GM23338 (cell line): ENCODE data around the gene CERK. TPM values are rescaled to one million over a fixed set of nuclear protein-coding genes. Genes with fewer than 3 reads are reported as not detected.

Source experiments
- ATAC-seq: fragments of 200-7000 bp; cut with Tn5 transposase; 3 replicates; pipeline ENCODE4 v1.9.1; 2020
- DNase-seq: peaks from one replicate; pipeline ENCODE4 v3.0.0-alpha.2; 2015; ENCODE audit warnings: low spot score
- H2AFZ ChIP-seq: fragments of 200-600 bp; sonication (generic); 2 replicates; pipeline ENCODE4 v1.8.0; 2016; ENCODE audit warnings: antibody characterized with exemption, mild to moderate bottlenecking, moderate library complexity
- H3F3A ChIP-seq: fragments of 200-600 bp; sonication (generic); replicated peaks from 2 replicates; pipeline ENCODE4 v1.8.0; 2017; ENCODE audit warnings: antibody characterized with exemption, mixed run types, low read depth
- H3K27ac ChIP-seq: fragments of 200-600 bp; sonication (generic); 2 replicates; pipeline ENCODE4 v1.6.1; 2016; ENCODE audit warnings: low read depth
- H3K27me3 ChIP-seq: fragments of 200-600 bp; sonication (generic); 2 replicates; pipeline ENCODE4 v1.8.0; 2016; ENCODE audit warnings: mild to moderate bottlenecking, mixed run types, moderate library complexity; ENCODE audit not compliant: insufficient read depth
- H3K36me3 ChIP-seq: fragments of 200-600 bp; sonication (generic); 2 replicates; pipeline ENCODE4 v1.8.0; 2016; ENCODE audit warnings: mild to moderate bottlenecking; ENCODE audit not compliant: insufficient read depth
- H3K4me1 ChIP-seq: fragments of 200-600 bp; sonication (generic); 2 replicates; pipeline ENCODE4 v1.8.0; 2016; ENCODE audit warnings: mild to moderate bottlenecking, moderate library complexity; ENCODE audit not compliant: insufficient read depth
- H3K4me2 ChIP-seq: fragments of 200-600 bp; sonication (generic); 2 replicates; pipeline ENCODE4 v1.7.1; 2017; ENCODE audit warnings: mixed run types
- H3K4me3 ChIP-seq: fragments of 200-600 bp; sonication (generic); 2 replicates; pipeline ENCODE4 v1.6.1; 2016; ENCODE audit warnings: mixed run types
- H3K79me2 ChIP-seq: fragments of 200-600 bp; sonication (generic); replicated peaks from 2 replicates; pipeline ENCODE4 v1.8.0; 2017; ENCODE audit warnings: mild to moderate bottlenecking; ENCODE audit not compliant: insufficient read depth
- H3K9me2 ChIP-seq: fragments of 200-600 bp; sonication (generic); 2 replicates; pipeline ENCODE4 v1.8.0; 2017; ENCODE audit not compliant: insufficient read depth
- H4K20me1 ChIP-seq: fragments of 200-600 bp; sonication (generic); replicated peaks from 2 replicates; pipeline ENCODE4 v1.8.0; 2017; ENCODE audit warnings: mild to moderate bottlenecking; ENCODE audit not compliant: insufficient read depth
- H3K27ac Mint-ChIP-seq: 2 replicates; pipeline ENCODE4 v1.8.0; 2020; ENCODE audit warnings: inconsistent platforms, mild to moderate bottlenecking, moderate library complexity, mixed read lengths
- H3K27me3 Mint-ChIP-seq: 3 replicates; pipeline ENCODE4 v1.8.0; 2022; ENCODE audit warnings: low read depth, mild to moderate bottlenecking, moderate library complexity, mixed read lengths, inconsistent platforms; ENCODE audit not compliant: insufficient read depth, poor library complexity
- H3K36me3 Mint-ChIP-seq: 3 replicates; pipeline ENCODE4 v1.8.0; 2021; ENCODE audit warnings: low read depth, mild to moderate bottlenecking, inconsistent platforms, moderate library complexity, mixed read lengths
- H3K4me1 Mint-ChIP-seq: 3 replicates; pipeline ENCODE4 v1.8.0; 2020; ENCODE audit warnings: mild to moderate bottlenecking, inconsistent platforms, mixed read lengths
- H3K4me3 Mint-ChIP-seq: 3 replicates; pipeline ENCODE4 v1.8.0; 2021; ENCODE audit warnings: moderate library complexity, mild to moderate bottlenecking, inconsistent platforms, mixed read lengths
- H3K9me3 Mint-ChIP-seq: 3 replicates; pipeline ENCODE4 v1.8.0; 2020; ENCODE audit warnings: moderate library complexity, mild to moderate bottlenecking, inconsistent platforms, mixed read lengths
- EZH2 ChIP-seq: fragments of 200-600 bp; sonication (generic); IDR thresholded peaks from one replicate; pipeline ENCODE4 v1.8.0; 2017; ENCODE audit warnings: antibody characterized with exemption, mild to moderate bottlenecking, low read depth; ENCODE audit not compliant: unreplicated experiment
- polyA plus RNA-seq: library from polyadenylated mRNA; unstranded; fragments of >200 nt; fragmentation: Nextera tagmentation; extraction: Ambion mirVana; gene quantifications from 2 replicates; pipeline ENCODE4 v1.2.1, GENCODE V29; 2016
- total RNA-seq: library from RNA; depleted of rRNA; stranded (reverse); fragments of >200 nt; shearing (Covaris generic); gene quantifications from 2 replicates; pipeline ENCODE4 v1.2.3, GENCODE V29; 2014
- TF ChIP-seq, protein P1 (sequence below): fragments of 250-450 bp; sonication (Bioruptor Pico); IDR thresholded peaks from 2 replicates; pipeline ENCODE4 v1.5.0; 2020; ENCODE audit warnings: mild to moderate bottlenecking, moderate library complexity
- TF ChIP-seq, protein P2 (sequence below), 2 experiments: fragments of 200-600 bp in 1 of 2; sonication (generic) in 1 of 2; conservative IDR thresholded peaks; 2 replicates each; pipeline versions ENCODE4 v1.5.1 to v1.6.1; 2016 to 2017; ENCODE audit warnings: antibody characterized with exemption in 2 of 2, low read depth in 2 of 2, mild to moderate bottlenecking in 2 of 2, moderate library complexity in 1 of 2

CERK gene
- total and polyA plus RNA-seq, 2 experiments from 2014 or later = 12.7 to 62.9 TPM

DNA sequence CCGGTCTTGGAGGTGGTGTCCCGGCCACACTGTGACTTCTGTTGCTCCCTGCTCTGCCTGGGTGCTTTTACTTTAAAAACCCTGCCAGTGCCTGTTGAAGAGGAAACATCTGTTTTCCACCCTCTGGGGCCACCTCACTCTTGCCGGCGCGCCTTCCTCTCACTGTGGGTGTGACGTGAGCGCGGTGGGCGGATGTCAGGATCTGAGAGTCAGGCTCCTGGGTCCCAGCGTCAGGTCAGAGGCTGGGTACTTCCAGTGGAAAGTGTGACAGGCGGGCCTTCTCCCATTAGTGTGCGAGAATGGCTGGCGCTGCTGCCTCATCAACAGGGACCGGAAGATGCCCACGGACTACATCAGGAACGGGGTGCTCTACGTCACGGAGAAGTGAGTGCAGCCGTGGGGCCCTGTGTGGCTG is 63.7 kb downstream of the CERK start:
- H2AFZ ChIP-seq = no peak overlapping the region
- H4K20me1 ChIP-seq = no peaks in the 10 kb centered on the region

More for the DNA sequence above, 63.7 kb downstream of the CERK start:
- DNase-seq (no peak), ATAC-seq (no peak)
- Mint-ChIP-seq H3K4me1 (no peaks in the 10 kb centered on the region), H3K27me3 (peaks cover 12% of the 10 kb centered on the region), H3K9me3 (no peaks in the 10 kb centered on the region), H3K27ac (no peak overlapping the region), H3K4me3 (no peak overlapping the region), H3K36me3 (no peaks in the 10 kb centered on the region; the same call in 2 of the 3 replicates)
- Histone ChIP-seq H3K27me3 (no peaks in the 10 kb centered on the region), H3K4me2 (no peak overlapping the region), H3K4me1 (no peaks in the 10 kb centered on the region), H3K36me3 (no peaks in the 10 kb centered on the region), H3K79me2 (no peaks in the 10 kb centered on the region), H3K4me3 (no peak overlapping the region), H3F3A (no peaks in the 10 kb centered on the region), H3K9me2 (no peaks in the 10 kb centered on the region), H3K27ac (no peak overlapping the region)
- TF ChIP-seq EZH2 = no peak
- TF ChIP-seq, protein P1, sequence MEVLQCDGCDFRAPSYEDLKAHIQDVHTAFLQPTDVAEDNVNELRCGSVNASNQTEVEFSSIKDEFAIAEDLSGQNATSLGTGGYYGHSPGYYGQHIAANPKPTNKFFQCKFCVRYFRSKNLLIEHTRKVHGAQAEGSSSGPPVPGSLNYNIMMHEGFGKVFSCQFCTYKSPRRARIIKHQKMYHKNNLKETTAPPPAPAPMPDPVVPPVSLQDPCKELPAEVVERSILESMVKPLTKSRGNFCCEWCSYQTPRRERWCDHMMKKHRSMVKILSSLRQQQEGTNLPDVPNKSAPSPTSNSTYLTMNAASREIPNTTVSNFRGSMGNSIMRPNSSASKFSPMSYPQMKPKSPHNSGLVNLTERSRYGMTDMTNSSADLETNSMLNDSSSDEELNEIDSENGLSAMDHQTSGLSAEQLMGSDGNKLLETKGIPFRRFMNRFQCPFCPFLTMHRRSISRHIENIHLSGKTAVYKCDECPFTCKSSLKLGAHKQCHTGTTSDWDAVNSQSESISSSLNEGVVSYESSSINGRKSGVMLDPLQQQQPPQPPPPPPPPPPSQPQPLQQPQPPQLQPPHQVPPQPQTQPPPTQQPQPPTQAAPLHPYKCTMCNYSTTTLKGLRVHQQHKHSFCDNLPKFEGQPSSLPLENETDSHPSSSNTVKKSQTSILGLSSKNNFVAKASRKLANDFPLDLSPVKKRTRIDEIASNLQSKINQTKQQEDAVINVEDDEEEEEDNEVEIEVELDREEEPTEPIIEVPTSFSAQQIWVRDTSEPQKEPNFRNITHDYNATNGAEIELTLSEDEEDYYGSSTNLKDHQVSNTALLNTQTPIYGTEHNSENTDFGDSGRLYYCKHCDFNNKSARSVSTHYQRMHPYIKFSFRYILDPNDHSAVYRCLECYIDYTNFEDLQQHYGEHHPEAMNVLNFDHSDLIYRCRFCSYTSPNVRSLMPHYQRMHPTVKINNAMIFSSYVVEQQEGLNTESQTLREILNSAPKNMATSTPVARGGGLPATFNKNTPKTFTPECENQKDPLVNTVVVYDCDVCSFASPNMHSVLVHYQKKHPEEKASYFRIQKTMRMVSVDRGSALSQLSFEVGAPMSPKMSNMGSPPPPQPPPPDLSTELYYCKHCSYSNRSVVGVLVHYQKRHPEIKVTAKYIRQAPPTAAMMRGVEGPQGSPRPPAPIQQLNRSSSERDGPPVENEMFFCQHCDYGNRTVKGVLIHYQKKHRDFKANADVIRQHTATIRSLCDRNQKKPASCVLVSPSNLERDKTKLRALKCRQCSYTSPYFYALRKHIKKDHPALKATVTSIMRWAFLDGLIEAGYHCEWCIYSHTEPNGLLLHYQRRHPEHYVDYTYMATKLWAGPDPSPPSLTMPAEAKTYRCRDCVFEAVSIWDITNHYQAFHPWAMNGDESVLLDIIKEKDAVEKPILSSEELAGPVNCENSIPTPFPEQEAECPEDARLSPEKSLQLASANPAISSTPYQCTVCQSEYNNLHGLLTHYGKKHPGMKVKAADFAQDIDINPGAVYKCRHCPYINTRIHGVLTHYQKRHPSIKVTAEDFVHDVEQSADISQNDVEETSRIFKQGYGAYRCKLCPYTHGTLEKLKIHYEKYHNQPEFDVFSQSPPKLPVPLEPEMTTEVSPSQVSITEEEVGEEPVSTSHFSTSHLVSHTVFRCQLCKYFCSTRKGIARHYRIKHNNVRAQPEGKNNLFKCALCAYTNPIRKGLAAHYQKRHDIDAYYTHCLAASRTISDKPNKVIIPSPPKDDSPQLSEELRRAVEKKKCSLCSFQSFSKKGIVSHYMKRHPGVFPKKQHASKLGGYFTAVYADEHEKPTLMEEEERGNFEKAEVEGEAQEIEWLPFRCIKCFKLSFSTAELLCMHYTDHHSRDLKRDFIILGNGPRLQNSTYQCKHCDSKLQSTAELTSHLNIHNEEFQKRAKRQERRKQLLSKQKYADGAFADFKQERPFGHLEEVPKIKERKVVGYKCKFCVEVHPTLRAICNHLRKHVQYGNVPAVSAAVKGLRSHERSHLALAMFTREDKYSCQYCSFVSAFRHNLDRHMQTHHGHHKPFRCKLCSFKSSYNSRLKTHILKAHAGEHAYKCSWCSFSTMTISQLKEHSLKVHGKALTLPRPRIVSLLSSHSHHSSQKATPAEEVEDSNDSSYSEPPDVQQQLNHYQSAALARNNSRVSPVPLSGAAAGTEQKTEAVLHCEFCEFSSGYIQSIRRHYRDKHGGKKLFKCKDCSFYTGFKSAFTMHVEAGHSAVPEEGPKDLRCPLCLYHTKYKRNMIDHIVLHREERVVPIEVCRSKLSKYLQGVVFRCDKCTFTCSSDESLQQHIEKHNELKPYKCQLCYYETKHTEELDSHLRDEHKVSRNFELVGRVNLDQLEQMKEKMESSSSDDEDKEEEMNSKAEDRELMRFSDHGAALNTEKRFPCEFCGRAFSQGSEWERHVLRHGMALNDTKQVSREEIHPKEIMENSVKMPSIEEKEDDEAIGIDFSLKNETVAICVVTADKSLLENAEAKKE (CRISPR knock-in tag) = no peak
- TF ChIP-seq, protein P2, sequence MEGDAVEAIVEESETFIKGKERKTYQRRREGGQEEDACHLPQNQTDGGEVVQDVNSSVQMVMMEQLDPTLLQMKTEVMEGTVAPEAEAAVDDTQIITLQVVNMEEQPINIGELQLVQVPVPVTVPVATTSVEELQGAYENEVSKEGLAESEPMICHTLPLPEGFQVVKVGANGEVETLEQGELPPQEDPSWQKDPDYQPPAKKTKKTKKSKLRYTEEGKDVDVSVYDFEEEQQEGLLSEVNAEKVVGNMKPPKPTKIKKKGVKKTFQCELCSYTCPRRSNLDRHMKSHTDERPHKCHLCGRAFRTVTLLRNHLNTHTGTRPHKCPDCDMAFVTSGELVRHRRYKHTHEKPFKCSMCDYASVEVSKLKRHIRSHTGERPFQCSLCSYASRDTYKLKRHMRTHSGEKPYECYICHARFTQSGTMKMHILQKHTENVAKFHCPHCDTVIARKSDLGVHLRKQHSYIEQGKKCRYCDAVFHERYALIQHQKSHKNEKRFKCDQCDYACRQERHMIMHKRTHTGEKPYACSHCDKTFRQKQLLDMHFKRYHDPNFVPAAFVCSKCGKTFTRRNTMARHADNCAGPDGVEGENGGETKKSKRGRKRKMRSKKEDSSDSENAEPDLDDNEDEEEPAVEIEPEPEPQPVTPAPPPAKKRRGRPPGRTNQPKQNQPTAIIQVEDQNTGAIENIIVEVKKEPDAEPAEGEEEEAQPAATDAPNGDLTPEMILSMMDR (conservative IDR thresholded peaks at IDR 0.05; ENCODE audit: low read depth in 2 of 2) = no peak
